Measurements from ENCODE around the gene PRR36. TPM values are rescaled to one million over a fixed set of nuclear protein-coding genes. Genes with fewer than 3 reads are reported as not detected.
A peak's percentile ranks its signal among the peaks of the same experiment; 100 is the strongest.

Gene PRR36
- under 0.01 TPM in 1 of 2 replicates, not detected in the other for total RNA-seq

GRCh38 chr19:7874076-7874896 is at the start of gene PRR36:
TSS of gene PRR36 (minus strand) at chr19:7874390. CDS start at chr19:7873689, 701 bp downstream.
- TF ChIP-seq CTCF (IDR thresholded peaks at IDR 0.05; ENCODE audit: insufficient read depth, low read depth, low read length), result no peak
- no peak within 1 kb of the TSS for H3K4me3 ChIP-seq (ENCODE audit: low read depth, low read length)
- no peak for DNase-seq (ENCODE audit: low read depth)

- H3K4me3 ChIP-seq (ENCODE audit: low read depth, low read length), result no peak overlapping the region
- TF ChIP-seq CTCF (IDR thresholded peaks at IDR 0.05; ENCODE audit: insufficient read depth, low read depth, low read length), result no peak
- DNase-seq (ENCODE audit: low read depth), result no peak
These were observed 49.4 kb upstream of the PRR36 start for GRCh38 chr19:7923295-7924191.

GRCh38 chr19:7922836-7923195 is 48.6 kb upstream of the PRR36 start:
- H3K4me3 ChIP-seq (ENCODE audit: low read depth, low read length), result no peak overlapping the region
- TF ChIP-seq CTCF (IDR thresholded peaks at IDR 0.05; ENCODE audit: insufficient read depth, low read depth, low read length), result no peak
- no peak for DNase-seq (ENCODE audit: low read depth)

GRCh38 chr19:7921967-7922835 is 48.0 kb upstream of the PRR36 start:
- TF ChIP-seq CTCF (IDR thresholded peaks at IDR 0.05; ENCODE audit: insufficient read depth, low read depth, low read length), result no peak
- DNase-seq (ENCODE audit: low read depth), result no peak
- no peak overlapping the region for H3K4me3 ChIP-seq (ENCODE audit: low read depth, low read length)

GRCh38 chr19:7921302-7921966 is 47.2 kb upstream of the PRR36 start:
- TF ChIP-seq CTCF (IDR thresholded peaks at IDR 0.05; ENCODE audit: insufficient read depth, low read depth, low read length), result no peak
- H3K4me3 ChIP-seq (ENCODE audit: low read depth, low read length), result peak overlapping the region; percentile 66
- no peak for DNase-seq (ENCODE audit: low read depth)
